B cell (primary cell): Measurements from ENCODE around the gene RPRM. TPM values are rescaled to one million over a fixed set of nuclear protein-coding genes. Genes with fewer than 3 reads are reported as not detected.

Experiments used
- ATAC-seq: fragments of 200-7000 bp; cut with Tn5 transposase; one replicate; pipeline ENCODE4 v1.10.0; 2021; ENCODE audit warnings: low read depth, mild to moderate bottlenecking, moderate number of reproducible peaks, moderate library complexity
- CTCF ChIA-PET: fragments of 350-600 bp; sonication (Branson Sonifier 250); formaldehyde crosslinking; loops from one replicate; lab custom pipeline; 2021; ENCODE audit warnings: antibody characterized with exemption, inconsistent platforms; lab: Charles Lee
- POLR2A ChIA-PET: fragments of 350-600 bp; sonication (Branson Sonifier 250); formaldehyde crosslinking; loops from one replicate; lab custom pipeline; 2021; ENCODE audit warnings: antibody characterized with exemption; lab: Charles Lee
- DNase-seq: peaks from one replicate; pipeline ENCODE4 v3.0.0; 2013
- H2AFZ ChIP-seq: 2 replicates; pipeline ENCODE4 v1.6.1; 2012; ENCODE audit warnings: mild to moderate bottlenecking, low read depth, low read length; ENCODE audit not compliant: insufficient read depth, poor library complexity, severe bottlenecking
- H3K27ac ChIP-seq, 2 donors: 1 replicate in 1 of 2; 2 replicates in 1 of 2; pipeline ENCODE4 v1.5.1; 2012 to 2013; ENCODE audit warnings: low read length in 2 of 2, mild to moderate bottlenecking in 2 of 2, moderate library complexity in 1 of 2
- H3K27me3 ChIP-seq, 4 experiments: fragments of 200-600 bp in 1 of 4; sonication (generic) in 1 of 4; replicated peaks in 1 of 4; 1 replicate in 2 of 4; 2 replicates in 2 of 4; pipeline versions ENCODE4 v1.6.1 to v1.7.0; 2013 to 2016; ENCODE audit warnings: low read length in 3 of 4, mild to moderate bottlenecking in 2 of 4, mixed read lengths in 1 of 4, moderate library complexity in 1 of 4; ENCODE audit not compliant: insufficient read depth in 4 of 4, control insufficient read depth in 3 of 4; ENCODE audit errors: control extremely low read depth in 1 of 4
- H3K36me3 ChIP-seq, 2 experiments: replicated peaks in 1 of 2; 1 replicate in 1 of 2; 2 replicates in 1 of 2; pipeline versions ENCODE4 v1.6.1 to v1.7.1; 2013; ENCODE audit warnings: low read length in 1 of 2; ENCODE audit not compliant: insufficient read depth in 2 of 2, control insufficient read depth in 1 of 2; ENCODE audit errors: control extremely low read depth in 1 of 2, extremely low read depth in 1 of 2
- H3K4me1 ChIP-seq, 2 donors: fragments of 200-600 bp in 1 of 2; sonication (generic) in 1 of 2; 1 replicate in 1 of 2; 2 replicates in 1 of 2; pipeline versions ENCODE4 v1.5.1 to v1.6.1; 2013 to 2017; ENCODE audit warnings: low read length in 2 of 2; ENCODE audit not compliant: control insufficient read depth in 2 of 2, insufficient read depth in 2 of 2
- H3K4me2 ChIP-seq: replicated peaks from 2 replicates; pipeline ENCODE3; 2012; ENCODE audit warnings: mild to moderate bottlenecking, low read depth, low read length; ENCODE audit not compliant: poor library complexity, severe bottlenecking
- H3K4me3 ChIP-seq, 5 experiments: fragments of 200-600 bp in 1 of 5; sonication (generic) in 1 of 5; 1 replicate in 3 of 5; 2 replicates in 2 of 5; pipeline versions ENCODE4 v1.5.1 to v1.7.0; 2011 to 2016; ENCODE audit warnings: low read length in 4 of 5, mild to moderate bottlenecking in 4 of 5, low read depth in 2 of 5, control low read depth in 1 of 5, moderate library complexity in 1 of 5; ENCODE audit not compliant: insufficient read depth in 1 of 5; ENCODE audit errors: control extremely low read depth in 1 of 5, extremely low read depth in 1 of 5
- H3K79me2 ChIP-seq: fragments of 200-600 bp; sonication (generic); one replicate; pipeline ENCODE4 v1.6.0; 2016; ENCODE audit warnings: low read length; ENCODE audit not compliant: control insufficient read depth, insufficient read depth
- H3K9ac ChIP-seq: fragments of 200-600 bp; sonication (generic); 2 replicates; pipeline ENCODE4 v1.6.1; 2017; ENCODE audit warnings: mild to moderate bottlenecking, low read length, moderate library complexity
- H3K9me3 ChIP-seq, 3 donors: one replicate each; pipeline versions ENCODE4 v1.6.1 to v1.7.1; 2013; ENCODE audit warnings: low read length in 2 of 3; ENCODE audit not compliant: control insufficient read depth in 2 of 3, insufficient read depth in 1 of 3; ENCODE audit errors: control extremely low read depth in 1 of 3
- H4K20me1 ChIP-seq: 2 replicates; pipeline ENCODE4 v1.6.0; 2012; ENCODE audit warnings: mild to moderate bottlenecking, low read length; ENCODE audit not compliant: insufficient read depth, control insufficient read depth, poor library complexity, severe bottlenecking
- H3K27ac Mint-ChIP-seq: one replicate; pipeline ENCODE4 v1.8.0; 2021; ENCODE audit warnings: mixed read lengths
- H3K27me3 Mint-ChIP-seq: one replicate; pipeline ENCODE4 v1.8.0; 2021; ENCODE audit warnings: mixed read lengths
- H3K4me1 Mint-ChIP-seq: one replicate; pipeline ENCODE4 v1.8.0; 2021; ENCODE audit warnings: mixed read lengths
- H3K4me3 Mint-ChIP-seq: one replicate; pipeline ENCODE4 v1.8.0; 2021; ENCODE audit warnings: mixed read lengths
- H3K9me3 Mint-ChIP-seq: one replicate; pipeline ENCODE4 v1.8.0; 2022; ENCODE audit warnings: mixed read lengths; ENCODE audit not compliant: insufficient read depth
- EZH2 ChIP-seq: IDR thresholded peaks from 2 replicates; pipeline ENCODE4 v1.6.1; 2012; ENCODE audit warnings: borderline replicate concordance, low read depth, mild to moderate bottlenecking, moderate library complexity, low read length; ENCODE audit not compliant: insufficient read depth, poor library complexity, severe bottlenecking
- WGBS: methylation state at CpG from one replicate; pipeline ENCODE4 v1.1.5; 2013; ENCODE audit warnings: missing lambda C conversion rate; ENCODE audit not compliant: insufficient coverage; 5-methylcytosine and 5-hydroxymethylcytosine counted together
- intact Hi-C: fragments of 100-400 bp; cut with micrococcal nuclease; formaldehyde crosslinking; loops from one replicate; pipeline ENCODE4 v1.10.0; 2022
- polyA plus RNA-seq: library from polyadenylated mRNA; depleted of rRNA; stranded (reverse); fragments of >200 nt; gene quantifications from 2 replicates; pipeline ENCODE4 v1.2.3, GENCODE V29; 2012
- total RNA-seq, 2 donors: library from RNA; stranded (reverse); fragments of 120-200 nt in 1 of 2; gene quantifications; 1 replicate in 1 of 2; 2 replicates in 1 of 2; pipeline versions ENCODE4 v1.2.3 to v1.2.4, GENCODE V29; 2013 to 2022
- TF ChIP-seq, protein P1 (sequence below): fragments of 200-600 bp; IDR thresholded peaks from one replicate; pipeline ENCODE4 v1.8.0; 2022; ENCODE audit warnings: antibody characterized with exemption, mild to moderate bottlenecking

RPRM gene
- total and polyA plus RNA-seq, 2 donors (not counting 1 experiment from before 2014, with no cell fraction given) = not detected

DNA sequence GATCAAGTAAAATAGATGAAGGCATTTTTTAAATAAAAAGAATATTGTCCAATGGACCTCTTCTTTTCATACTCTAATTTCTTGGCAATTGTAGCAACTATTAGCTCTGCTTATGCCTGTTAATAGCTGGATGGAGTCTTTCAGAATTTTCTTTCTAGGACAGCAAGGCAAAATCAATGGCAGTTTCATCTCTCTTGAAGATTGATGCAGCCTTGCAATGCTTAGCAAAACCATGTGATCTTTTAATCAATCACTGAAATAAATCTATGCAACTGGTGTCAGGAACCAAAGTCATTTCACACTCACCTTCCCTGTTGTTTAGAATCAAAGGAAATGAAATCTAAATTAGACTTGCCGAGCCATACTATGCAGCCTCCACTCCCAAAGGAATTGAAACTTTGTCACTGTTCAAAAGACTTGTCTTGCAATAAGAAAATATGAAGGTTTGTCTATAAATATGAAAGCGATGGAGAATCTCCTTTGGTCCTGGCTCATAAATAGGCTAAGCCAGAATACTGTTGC lies 16.2 kb downstream of the RPRM start:
- DNase-seq (no peak), ATAC-seq (no peak)
- no CpG with 5 or more reads among the region's 2 CpGs for WGBS
- H3K4me3 Mint-ChIP-seq = no peak overlapping the region
- no peaks in the 10 kb centered on the region for H3K79me2 ChIP-seq
- no peaks in the 10 kb centered on the region for H3K9me3 ChIP-seq
- ChIA-PET POLR2A (no interaction called here), CTCF (no interaction called here)
- no peak overlapping the region for H3K9ac ChIP-seq
- no peaks in the 10 kb centered on the region for H3K4me1 Mint-ChIP-seq
- no peaks in the 10 kb centered on the region for H3K9me3 Mint-ChIP-seq
- TF ChIP-seq, protein P1, sequence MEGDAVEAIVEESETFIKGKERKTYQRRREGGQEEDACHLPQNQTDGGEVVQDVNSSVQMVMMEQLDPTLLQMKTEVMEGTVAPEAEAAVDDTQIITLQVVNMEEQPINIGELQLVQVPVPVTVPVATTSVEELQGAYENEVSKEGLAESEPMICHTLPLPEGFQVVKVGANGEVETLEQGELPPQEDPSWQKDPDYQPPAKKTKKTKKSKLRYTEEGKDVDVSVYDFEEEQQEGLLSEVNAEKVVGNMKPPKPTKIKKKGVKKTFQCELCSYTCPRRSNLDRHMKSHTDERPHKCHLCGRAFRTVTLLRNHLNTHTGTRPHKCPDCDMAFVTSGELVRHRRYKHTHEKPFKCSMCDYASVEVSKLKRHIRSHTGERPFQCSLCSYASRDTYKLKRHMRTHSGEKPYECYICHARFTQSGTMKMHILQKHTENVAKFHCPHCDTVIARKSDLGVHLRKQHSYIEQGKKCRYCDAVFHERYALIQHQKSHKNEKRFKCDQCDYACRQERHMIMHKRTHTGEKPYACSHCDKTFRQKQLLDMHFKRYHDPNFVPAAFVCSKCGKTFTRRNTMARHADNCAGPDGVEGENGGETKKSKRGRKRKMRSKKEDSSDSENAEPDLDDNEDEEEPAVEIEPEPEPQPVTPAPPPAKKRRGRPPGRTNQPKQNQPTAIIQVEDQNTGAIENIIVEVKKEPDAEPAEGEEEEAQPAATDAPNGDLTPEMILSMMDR = no peak
- TF ChIP-seq EZH2 = no peak
- intact Hi-C loops = no loop called here
- H3K27me3 Mint-ChIP-seq = peaks cover 17% of the 10 kb centered on the region
- H3K4me1 ChIP-seq = no peaks in the 10 kb centered on the region
- H4K20me1 ChIP-seq = no peaks in the 10 kb centered on the region
- H3K36me3 ChIP-seq = no peaks in the 10 kb centered on the region
- no peak overlapping the region for H3K27ac Mint-ChIP-seq
- H3K4me2 ChIP-seq = no peak overlapping the region
- no peak overlapping the region for H3K4me3 ChIP-seq
- H3K27ac ChIP-seq = no peak overlapping the region
- H3K27me3 ChIP-seq = no peaks in the 10 kb centered on the region
- no peak overlapping the region for H2AFZ ChIP-seq

DNA sequence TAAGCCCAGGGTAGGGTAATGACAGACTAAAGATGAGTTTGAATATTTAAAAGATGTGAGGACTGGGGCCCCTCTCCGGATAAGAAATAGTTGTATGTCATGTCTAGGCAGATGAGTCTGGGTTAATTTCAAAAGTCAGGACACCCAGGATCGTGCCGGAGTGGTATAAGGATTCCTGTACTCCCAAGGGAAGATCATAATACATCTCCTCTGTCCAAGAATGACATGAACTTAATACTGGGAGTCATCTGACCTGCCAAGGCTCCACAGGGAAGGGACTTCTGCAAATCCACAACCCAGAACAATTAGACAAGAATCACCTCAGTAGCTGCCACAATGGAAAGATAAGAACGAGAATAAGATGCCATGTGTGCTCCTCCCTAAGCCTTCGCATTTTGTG lies 17.1 kb downstream of the RPRM start:
- ChIA-PET CTCF (no interaction called here), POLR2A (no interaction called here)
- no peaks in the 10 kb centered on the region for H3K79me2 ChIP-seq
- no peak overlapping the region for H3K4me3 ChIP-seq
- Mint-ChIP-seq H3K27me3 (peaks cover 17% of the 10 kb centered on the region), H3K4me1 (no peaks in the 10 kb centered on the region), H3K9me3 (no peaks in the 10 kb centered on the region), H3K27ac (no peak overlapping the region), H3K4me3 (no peak overlapping the region)
- no peak overlapping the region for H3K27ac ChIP-seq
- no peaks in the 10 kb centered on the region for H3K27me3 ChIP-seq
- no peaks in the 10 kb centered on the region for H3K9me3 ChIP-seq
- H3K36me3 ChIP-seq = no peaks in the 10 kb centered on the region
- no peak for DNase-seq
- no peak overlapping the region for H2AFZ ChIP-seq
- no peaks in the 10 kb centered on the region for H3K4me1 ChIP-seq
- no peak for TF ChIP-seq EZH2
- TF ChIP-seq, protein P1 = no peak
- no peak for ATAC-seq
- WGBS = 67% methylated on average over 1 of the region's 5 CpGs
- no peak overlapping the region for H3K9ac ChIP-seq
- no peaks in the 10 kb centered on the region for H4K20me1 ChIP-seq
- H3K4me2 ChIP-seq = no peak overlapping the region
- intact Hi-C loops = no loop called here
